GM12873 (cell line): ENCODE results near the gene SH3RF3.

ENCODE experiments used
- TF ChIP-seq, protein P1 (sequence below): IDR thresholded peaks from 2 replicates; pipeline ENCODE4 v1.5.1; 2012; ENCODE audit warnings: low read depth, mild to moderate bottlenecking, moderate library complexity, low read length, control low read depth; ENCODE audit not compliant: insufficient read depth; ENCODE audit errors: missing control alignments

SH3RF3 gene

DNA sequence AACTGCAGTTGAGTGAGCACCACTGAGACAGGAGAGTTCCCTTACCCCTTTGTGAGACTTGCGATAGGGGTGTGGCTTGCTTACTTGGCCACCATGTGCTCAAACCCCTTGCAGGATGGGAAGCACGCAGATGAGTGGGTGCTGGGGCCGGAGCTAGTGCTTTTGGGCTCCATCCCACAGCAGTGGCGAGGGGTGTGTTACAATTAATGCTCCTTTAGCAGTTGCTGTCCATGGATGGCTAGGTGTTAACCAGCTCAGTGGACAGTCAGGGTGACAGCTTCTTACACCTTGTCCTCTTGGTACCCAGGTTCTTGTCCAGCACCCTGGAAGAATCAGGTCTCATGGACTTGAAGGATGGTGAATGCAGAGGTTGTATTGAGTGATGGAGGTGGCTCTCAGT is 103.9 kb downstream of the SH3RF3 start:
- TF ChIP-seq, protein P1, sequence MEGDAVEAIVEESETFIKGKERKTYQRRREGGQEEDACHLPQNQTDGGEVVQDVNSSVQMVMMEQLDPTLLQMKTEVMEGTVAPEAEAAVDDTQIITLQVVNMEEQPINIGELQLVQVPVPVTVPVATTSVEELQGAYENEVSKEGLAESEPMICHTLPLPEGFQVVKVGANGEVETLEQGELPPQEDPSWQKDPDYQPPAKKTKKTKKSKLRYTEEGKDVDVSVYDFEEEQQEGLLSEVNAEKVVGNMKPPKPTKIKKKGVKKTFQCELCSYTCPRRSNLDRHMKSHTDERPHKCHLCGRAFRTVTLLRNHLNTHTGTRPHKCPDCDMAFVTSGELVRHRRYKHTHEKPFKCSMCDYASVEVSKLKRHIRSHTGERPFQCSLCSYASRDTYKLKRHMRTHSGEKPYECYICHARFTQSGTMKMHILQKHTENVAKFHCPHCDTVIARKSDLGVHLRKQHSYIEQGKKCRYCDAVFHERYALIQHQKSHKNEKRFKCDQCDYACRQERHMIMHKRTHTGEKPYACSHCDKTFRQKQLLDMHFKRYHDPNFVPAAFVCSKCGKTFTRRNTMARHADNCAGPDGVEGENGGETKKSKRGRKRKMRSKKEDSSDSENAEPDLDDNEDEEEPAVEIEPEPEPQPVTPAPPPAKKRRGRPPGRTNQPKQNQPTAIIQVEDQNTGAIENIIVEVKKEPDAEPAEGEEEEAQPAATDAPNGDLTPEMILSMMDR, result no peak

DNA sequence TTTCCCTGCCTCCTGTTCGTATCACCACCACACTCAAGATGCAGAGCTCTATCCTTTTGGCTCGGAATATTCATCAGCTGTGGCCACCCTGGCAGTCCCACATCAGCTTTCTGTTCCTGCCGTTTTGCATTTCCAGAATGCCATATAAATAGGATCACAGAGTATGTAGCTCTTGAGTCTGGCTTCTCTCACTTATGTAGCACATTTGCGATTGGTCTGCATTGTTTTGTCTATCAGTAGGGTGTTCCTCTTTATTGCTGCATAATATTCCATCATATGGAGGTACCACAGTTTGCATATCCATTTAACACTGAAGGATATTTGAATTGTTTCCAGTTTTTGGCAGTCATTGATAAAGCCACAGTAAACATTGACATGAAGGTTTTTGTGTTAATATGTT is 104.6 kb downstream of the SH3RF3 start:
- TF ChIP-seq, protein P1, result no peak

DNA sequence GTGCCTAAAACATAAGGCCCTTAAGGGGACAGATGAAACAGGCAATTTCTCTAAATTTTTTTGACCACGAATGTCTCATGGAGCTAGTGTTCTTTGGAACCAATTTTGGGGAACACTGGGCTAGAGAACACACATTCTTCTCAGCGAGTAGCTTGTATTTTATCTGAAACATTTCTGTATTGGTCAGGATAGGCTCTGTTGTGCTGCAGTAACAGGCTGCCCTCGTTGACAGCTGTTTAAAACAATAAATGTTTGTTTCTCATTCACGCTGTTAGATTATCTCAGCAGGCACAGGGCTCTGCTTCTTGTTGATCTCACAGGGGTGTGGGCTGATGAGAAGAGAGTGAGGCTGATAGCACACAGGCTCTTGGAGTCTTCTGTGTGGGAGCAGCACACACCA is 105.3 kb downstream of the SH3RF3 start:
- TF ChIP-seq, protein P1, result no peak

DNA sequence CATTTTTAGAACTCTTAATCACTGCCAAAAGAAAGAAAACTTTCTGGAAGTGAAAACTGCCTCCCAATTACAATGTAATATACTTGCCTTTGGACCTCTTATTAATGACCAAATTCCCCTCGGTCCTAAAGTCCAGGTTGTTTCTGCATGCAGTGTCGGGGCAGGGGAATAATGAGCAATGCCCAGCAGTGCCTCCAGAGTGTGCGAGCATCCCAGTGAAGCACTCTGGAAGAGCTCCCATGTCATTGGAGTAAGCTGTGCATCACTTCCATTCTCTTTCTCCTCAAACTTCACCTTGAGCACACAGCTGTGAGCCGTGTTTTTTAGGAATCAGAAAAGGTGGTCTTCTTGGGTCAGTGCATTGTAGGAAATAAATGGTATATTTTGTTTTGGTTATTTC is 107.1 kb downstream of the SH3RF3 start:
- TF ChIP-seq, protein P1, result no peak

DNA sequence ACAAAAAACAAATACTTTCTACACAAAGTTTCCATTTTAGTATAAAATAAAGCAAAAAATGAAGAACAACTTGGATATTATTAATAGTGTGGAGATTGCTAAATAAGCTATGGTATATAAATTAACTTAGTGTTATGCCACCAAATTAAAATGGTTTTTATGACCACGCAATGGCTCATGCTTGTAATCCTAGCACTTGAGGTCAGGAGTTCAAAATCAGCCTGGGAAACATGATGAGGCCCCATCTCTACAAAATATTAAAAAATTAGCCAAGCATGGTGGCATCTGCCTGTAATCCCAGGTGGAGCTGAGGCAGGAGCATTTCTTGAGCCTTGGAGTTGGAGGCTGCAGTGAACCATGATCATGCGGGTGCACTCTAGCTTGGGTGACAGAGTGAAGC is 108.8 kb downstream of the SH3RF3 start:
- TF ChIP-seq, protein P1, result no peak

DNA sequence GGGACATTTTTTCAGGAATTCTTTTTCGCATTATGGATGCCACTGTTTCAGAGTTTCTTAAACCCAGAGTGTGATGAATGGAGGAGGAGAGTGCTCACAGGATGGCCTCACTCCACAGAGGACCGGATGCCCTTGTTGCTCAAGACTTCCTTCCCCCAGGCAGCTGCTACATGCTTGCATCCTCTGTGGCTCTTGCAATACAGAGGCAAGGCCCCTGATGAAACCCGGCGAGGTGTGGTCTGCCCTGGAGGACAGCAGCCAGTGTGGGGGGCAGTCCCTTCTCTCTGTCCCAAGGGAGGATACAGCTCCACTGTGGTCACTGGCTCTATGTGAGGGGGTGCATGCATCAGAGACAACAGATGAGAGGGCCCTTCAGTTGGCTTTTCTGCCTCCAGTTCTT is 109.6 kb downstream of the SH3RF3 start:
- TF ChIP-seq, protein P1, result no peak

DNA sequence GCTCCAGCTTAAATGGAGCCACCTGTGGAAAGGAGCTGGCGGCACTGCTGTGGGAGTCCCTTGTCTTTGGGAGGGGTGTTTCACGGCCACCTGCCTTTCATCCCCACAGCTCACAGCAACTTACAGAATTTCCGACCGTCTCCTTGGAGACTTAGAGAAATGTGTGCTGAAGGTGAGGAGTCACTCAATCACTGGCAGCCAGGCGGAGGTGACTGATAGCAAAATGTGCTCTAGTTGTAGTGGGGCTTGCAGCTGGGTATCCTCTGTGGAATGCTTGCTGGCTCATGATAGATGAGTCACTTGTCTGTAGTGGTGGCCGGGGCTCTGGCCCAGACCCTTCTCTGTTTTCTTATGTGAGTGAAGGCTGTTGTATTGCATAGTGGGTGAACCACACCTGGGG is 110.7 kb downstream of the SH3RF3 start:
- TF ChIP-seq, protein P1, result no peak
